MM.1S (cell line): ENCODE data around the gene MKRN1.

ENCODE experiments used
- DNase-seq: peaks from one replicate; pipeline ENCODE4 v3.0.0-alpha.2; 2015
- H2AFZ ChIP-seq: fragments of 300-600 bp; sonication (generic); 2 replicates; pipeline ENCODE4 v1.6.0; 2016; ENCODE audit warnings: antibody characterized with exemption, low read length
- H3F3A ChIP-seq: fragments of 300-600 bp; sonication (generic); 2 replicates; pipeline ENCODE4 v1.6.1; 2016; ENCODE audit warnings: mild to moderate bottlenecking, antibody characterized with exemption, low read length, moderate library complexity, mixed read lengths; ENCODE audit not compliant: insufficient read depth
- H3K27ac ChIP-seq: fragments of 300-600 bp; sonication (generic); 2 replicates; pipeline ENCODE4 v1.5.1; 2016; ENCODE audit warnings: mild to moderate bottlenecking, low read length
- H3K27me3 ChIP-seq: fragments of 300-600 bp; sonication (generic); replicated peaks from 2 replicates; pipeline ENCODE4 v1.6.0; 2016; ENCODE audit warnings: low read length; ENCODE audit not compliant: insufficient read depth
- H3K36me3 ChIP-seq: fragments of 300-600 bp; sonication (generic); replicated peaks from 2 replicates; pipeline ENCODE4 v1.6.1; 2016; ENCODE audit warnings: mild to moderate bottlenecking, low read length, mixed read lengths; ENCODE audit not compliant: insufficient read depth
- H3K4me1 ChIP-seq: fragments of 300-600 bp; sonication (generic); 2 replicates; pipeline ENCODE4 v1.6.1; 2016; ENCODE audit warnings: low read length, mixed read lengths
- H3K4me2 ChIP-seq: fragments of 300-600 bp; sonication (generic); 2 replicates; pipeline ENCODE4 v1.6.0; 2016; ENCODE audit warnings: low read depth, low read length
- H3K4me3 ChIP-seq: fragments of 300-600 bp; sonication (generic); 2 replicates; pipeline ENCODE4 v1.5.1; 2016; ENCODE audit warnings: low read length, mixed read lengths
- H3K79me2 ChIP-seq: fragments of 300-600 bp; sonication (generic); 2 replicates; pipeline ENCODE4 v1.6.1; 2016; ENCODE audit warnings: mixed run types, low read length, mixed read lengths
- H3K9ac ChIP-seq: fragments of 300-600 bp; sonication (generic); 2 replicates; pipeline ENCODE4 v1.6.1; 2016; ENCODE audit warnings: low read length, mixed read lengths
- H3K9me2 ChIP-seq: fragments of 300-600 bp; sonication (generic); replicated peaks from 2 replicates; pipeline ENCODE4 v1.6.1; 2016; ENCODE audit warnings: mild to moderate bottlenecking, low read length, mixed read lengths; ENCODE audit not compliant: insufficient read depth
- H3K9me3 ChIP-seq: fragments of 300-600 bp; sonication (generic); replicated peaks from 2 replicates; pipeline ENCODE4 v1.6.1; 2016; ENCODE audit warnings: mild to moderate bottlenecking, low read length, mixed read lengths; ENCODE audit not compliant: insufficient read depth
- H4K20me1 ChIP-seq: fragments of 300-600 bp; sonication (generic); 2 replicates; pipeline ENCODE4 v1.6.1; 2016; ENCODE audit warnings: mild to moderate bottlenecking, low read length, moderate library complexity, mixed read lengths; ENCODE audit not compliant: insufficient read depth
- CTCF ChIP-seq: fragments of 300-600 bp; sonication (generic); IDR thresholded peaks from 2 replicates; pipeline ENCODE4 v1.5.1; 2016; ENCODE audit warnings: antibody characterized with exemption, low read length, mixed read lengths
- EZH2 ChIP-seq: fragments of 300-600 bp; sonication (generic); optimal IDR thresholded peaks from 2 replicates; pipeline ENCODE3; 2017; ENCODE audit warnings: low read depth, mild to moderate bottlenecking, antibody characterized with exemption, low read length, mixed read lengths
- EZH2phosphoT487 ChIP-seq: fragments of 300-600 bp; sonication (generic); IDR thresholded peaks from 2 replicates; pipeline ENCODE4 v1.6.1; 2018; ENCODE audit warnings: antibody characterized with exemption, low read length

The MKRN1 gene

GRCh38 chr7:140441519-140441918 is 37.8 kb downstream of the MKRN1 start:
- H3K79me2 ChIP-seq = no peaks in the 10 kb centered on the region
- no peak overlapping the region for H3K4me2 ChIP-seq
- no peaks in the 10 kb centered on the region for H4K20me1 ChIP-seq
- H3K27ac ChIP-seq = no peak overlapping the region
- H3K36me3 ChIP-seq = no peaks in the 10 kb centered on the region
- H3K9me2 ChIP-seq = no peaks in the 10 kb centered on the region
- TF ChIP-seq EZH2 = no peak
- TF ChIP-seq CTCF = no peak
- no peak for TF ChIP-seq EZH2phosphoT487
- no peak overlapping the region for H2AFZ ChIP-seq
- no peaks in the 10 kb centered on the region for H3K4me1 ChIP-seq
- H3K9me3 ChIP-seq = no peaks in the 10 kb centered on the region
- no peak overlapping the region for H3K4me3 ChIP-seq
- no peaks in the 10 kb centered on the region for H3F3A ChIP-seq
- no peak overlapping the region for H3K9ac ChIP-seq
- no peaks in the 10 kb centered on the region for H3K27me3 ChIP-seq
- DNase-seq = no peak

GRCh38 chr7:140440593-140440992 is 38.7 kb downstream of the MKRN1 start:
- no peak overlapping the region for H3K27ac ChIP-seq
- H3K4me1 ChIP-seq = no peaks in the 10 kb centered on the region
- no peaks in the 10 kb centered on the region for H3K9me3 ChIP-seq
- no peaks in the 10 kb centered on the region for H3K36me3 ChIP-seq
- no peaks in the 10 kb centered on the region for H3F3A ChIP-seq
- no peak overlapping the region for H3K9ac ChIP-seq
- H3K4me3 ChIP-seq = no peak overlapping the region
- no peak overlapping the region for H2AFZ ChIP-seq
- no peaks in the 10 kb centered on the region for H3K9me2 ChIP-seq
- TF ChIP-seq EZH2phosphoT487 (no peak), CTCF (no peak), EZH2 (no peak)
- H3K27me3 ChIP-seq = no peaks in the 10 kb centered on the region
- no peak for DNase-seq
- no peaks in the 10 kb centered on the region for H4K20me1 ChIP-seq
- H3K4me2 ChIP-seq = no peak overlapping the region
- H3K79me2 ChIP-seq = no peaks in the 10 kb centered on the region

GRCh38 chr7:140439359-140439758 is 39.9 kb downstream of the MKRN1 start:
- TF ChIP-seq CTCF (no peak), EZH2phosphoT487 (no peak), EZH2 (no peak)
- Histone ChIP-seq H3K4me1 (no peaks in the 10 kb centered on the region), H4K20me1 (no peaks in the 10 kb centered on the region), H3K79me2 (no peaks in the 10 kb centered on the region), H3K4me2 (no peak overlapping the region), H3K9me2 (no peaks in the 10 kb centered on the region), H3K27me3 (no peaks in the 10 kb centered on the region), H3K9ac (no peak overlapping the region), H3K9me3 (no peaks in the 10 kb centered on the region), H3K27ac (no peak overlapping the region), H3F3A (no peaks in the 10 kb centered on the region), H3K4me3 (no peak overlapping the region), H2AFZ (no peak overlapping the region), H3K36me3 (no peaks in the 10 kb centered on the region)
- no peak for DNase-seq
